Endodermal cell (in vitro differentiated cells): ENCODE measurements around the gene EGFR. TPM values are rescaled to one million over a fixed set of nuclear protein-coding genes. Genes with fewer than 3 reads are reported as not detected.

Experiments used
- DNase-seq: peaks from one replicate; pipeline ENCODE4 v3.0.0-alpha.2; 2017
- H3K27ac ChIP-seq: 2 replicates; pipeline ENCODE4 v1.5.1; 2013; ENCODE audit warnings: mild to moderate bottlenecking, low read depth, low read length, moderate library complexity
- H3K27me3 ChIP-seq: 2 replicates; pipeline ENCODE4 v1.6.1; 2013; ENCODE audit warnings: mild to moderate bottlenecking, low read length, moderate library complexity; ENCODE audit not compliant: insufficient read depth, control insufficient read depth, poor library complexity, severe bottlenecking
- H3K36me3 ChIP-seq: 2 replicates; pipeline ENCODE4 v1.7.0; 2013; ENCODE audit warnings: mild to moderate bottlenecking, low read length, moderate library complexity; ENCODE audit not compliant: control insufficient read depth, insufficient read depth
- H3K4me1 ChIP-seq: one replicate; pipeline ENCODE4 v1.7.0; 2013; ENCODE audit warnings: low read length; ENCODE audit not compliant: control insufficient read depth, insufficient read depth
- H3K4me3 ChIP-seq: 2 replicates; pipeline ENCODE4 v1.5.1; 2013; ENCODE audit warnings: mild to moderate bottlenecking, low read length, moderate library complexity
- H3K9ac ChIP-seq: 2 replicates; pipeline ENCODE4 v1.6.1; 2013; ENCODE audit warnings: mild to moderate bottlenecking, low read length, moderate library complexity; ENCODE audit not compliant: poor library complexity, severe bottlenecking; ENCODE audit errors: extremely low read depth
- H3K9me3 ChIP-seq: 2 replicates; pipeline ENCODE4 v1.6.1; 2013; ENCODE audit warnings: mild to moderate bottlenecking, low read length, moderate library complexity; ENCODE audit not compliant: control insufficient read depth
- H3K27ac Mint-ChIP-seq: 2 replicates; pipeline ENCODE4 v1.8.0; 2020; ENCODE audit warnings: mixed read lengths
- H3K27me3 Mint-ChIP-seq: 2 replicates; pipeline ENCODE4 v1.8.0; 2021; ENCODE audit warnings: mild to moderate bottlenecking, mixed read lengths; ENCODE audit not compliant: insufficient read depth
- H3K36me3 Mint-ChIP-seq: 2 replicates; pipeline ENCODE4 v1.8.0; 2020; ENCODE audit warnings: low read depth, mixed read lengths
- H3K4me1 Mint-ChIP-seq: 2 replicates; pipeline ENCODE4 v1.8.0; 2020; ENCODE audit warnings: mixed read lengths
- H3K4me3 Mint-ChIP-seq: 2 replicates; pipeline ENCODE4 v1.8.0; 2020; ENCODE audit warnings: mild to moderate bottlenecking, moderate library complexity, mixed read lengths
- H3K9me3 Mint-ChIP-seq: 2 replicates; pipeline ENCODE4 v1.8.0; 2020; ENCODE audit warnings: mild to moderate bottlenecking, mixed read lengths
- CTCF ChIP-seq: fragments of 200-600 bp; sonication (generic); conservative IDR thresholded peaks from 2 replicates; pipeline ENCODE4 v1.5.0; 2021; ENCODE audit warnings: antibody characterized with exemption, mild to moderate bottlenecking
- WGBS, 2 experiments: methylation state at CpG; one replicate each; pipeline versions ENCODE4 v1.1.5 to v1.1.7; 2013; ENCODE audit warnings: missing lambda C conversion rate in 2 of 2, mixed read lengths in 1 of 2; ENCODE audit not compliant: insufficient coverage in 1 of 2, insufficient read length in 1 of 2; 5-methylcytosine and 5-hydroxymethylcytosine counted together
- total RNA-seq, 2 donors: library from RNA; stranded (reverse); fragmentation: NEBNext Ultra II Directional in 1 of 2; extraction: Animal tissue kit (Norgen Biotek cat#: 25700) in 1 of 2; gene quantifications; 2 replicates in 1 of 2; 3 replicates in 1 of 2; pipeline ENCODE4 v1.2.1, GENCODE V29; 2021

EGFR gene
- total RNA-seq, 2 donors from 2014 or later, result 5.0 to 5.8 TPM

- H3K9ac ChIP-seq, result no peak overlapping the region
- H3K27me3 ChIP-seq, result no peaks in the 10 kb centered on the region
- 92 to 93% methylated on average over 11 to 13 of the region's 13 CpGs for WGBS, 2 experiments
- H3K4me1 Mint-ChIP-seq, result no peaks in the 10 kb centered on the region
- H3K4me3 ChIP-seq, result no peak overlapping the region
- H3K4me3 Mint-ChIP-seq, result no peak overlapping the region
- peaks cover 8% of the 10 kb centered on the region for H3K36me3 ChIP-seq
- no peaks in the 10 kb centered on the region for H3K9me3 Mint-ChIP-seq
- H3K27ac ChIP-seq, result no peak overlapping the region
- H3K27ac Mint-ChIP-seq, result no peak overlapping the region
- peaks cover 7% of the 10 kb centered on the region for H3K9me3 ChIP-seq
- no peaks in the 10 kb centered on the region for H3K27me3 Mint-ChIP-seq
- no peaks in the 10 kb centered on the region for H3K36me3 Mint-ChIP-seq
- DNase-seq, result no peak
- no peaks in the 10 kb centered on the region for H3K4me1 ChIP-seq
- TF ChIP-seq CTCF, result no peak
Observed at GRCh38 chr7:55202150-55202913, 183.5 kb downstream of the EGFR start.

DNA sequence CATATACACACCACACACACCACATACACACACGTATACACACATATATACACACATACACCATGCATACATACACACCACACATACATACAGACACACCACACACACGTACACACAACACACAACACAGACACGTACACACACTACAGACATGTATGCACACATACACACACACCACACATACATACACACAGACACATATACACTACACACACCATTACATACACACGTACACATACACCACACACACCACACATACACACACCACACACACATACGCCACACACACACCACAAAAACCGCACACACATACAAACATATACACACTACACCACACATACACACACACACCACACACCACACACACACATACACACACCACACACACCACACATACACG, 184.5 kb downstream of the EGFR start:
- TF ChIP-seq CTCF, result no peak
- no peak overlapping the region for H3K4me3 Mint-ChIP-seq
- no peaks in the 10 kb centered on the region for H3K4me1 Mint-ChIP-seq

GRCh38 chr7:55205124-55205955, 186.5 kb downstream of the EGFR start:
- Mint-ChIP-seq H3K36me3 (no peaks in the 10 kb centered on the region), H3K4me3 (no peak overlapping the region), H3K9me3 (no peaks in the 10 kb centered on the region), H3K27ac (no peak overlapping the region), H3K27me3 (no peaks in the 10 kb centered on the region), H3K4me1 (no peaks in the 10 kb centered on the region)
- no peaks in the 10 kb centered on the region for H3K27me3 ChIP-seq
- H3K4me3 ChIP-seq, result no peak overlapping the region
- 87 to 89% methylated on average over 12 to 16 of the region's 16 CpGs for WGBS, 2 experiments
- no peak for TF ChIP-seq CTCF
- peaks cover 8% of the 10 kb centered on the region for H3K36me3 ChIP-seq
- no peak overlapping the region for H3K27ac ChIP-seq
- no peak overlapping the region for H3K9ac ChIP-seq
- DNase-seq, result no peak
- H3K4me1 ChIP-seq, result no peaks in the 10 kb centered on the region
- H3K9me3 ChIP-seq, result peaks cover 7% of the 10 kb centered on the region

More for the DNA sequence above, 184.5 kb downstream of the EGFR start:
- Mint-ChIP-seq H3K36me3 (no peaks in the 10 kb centered on the region), H3K27me3 (no peaks in the 10 kb centered on the region), H3K27ac (no peak overlapping the region), H3K9me3 (no peaks in the 10 kb centered on the region)
- Histone ChIP-seq H3K4me1 (no peaks in the 10 kb centered on the region), H3K9me3 (peaks cover 7% of the 10 kb centered on the region), H3K9ac (no peak overlapping the region), H3K4me3 (no peak overlapping the region), H3K27ac (no peak overlapping the region), H3K36me3 (peaks cover 8% of the 10 kb centered on the region), H3K27me3 (no peaks in the 10 kb centered on the region)
- no peak for DNase-seq
- WGBS, 2 experiments, result 84% methylated on average over 7 of the region's 7 CpGs; no CpG with 5 or more reads in 1 of the 2 experiments
